GM12872 (cell line): ENCODE results near the gene POLR2E.

Experiments
- TF ChIP-seq, protein P1 (sequence below): IDR thresholded peaks from 3 replicates; pipeline ENCODE4 v1.5.1; 2011; ENCODE audit warnings: low read depth, mild to moderate bottlenecking, low read length, moderate library complexity; ENCODE audit not compliant: insufficient read depth

Gene POLR2E

GRCh38 chr19:1136621-1137317, 41.6 kb upstream of the POLR2E start:
- TF ChIP-seq, protein P1, sequence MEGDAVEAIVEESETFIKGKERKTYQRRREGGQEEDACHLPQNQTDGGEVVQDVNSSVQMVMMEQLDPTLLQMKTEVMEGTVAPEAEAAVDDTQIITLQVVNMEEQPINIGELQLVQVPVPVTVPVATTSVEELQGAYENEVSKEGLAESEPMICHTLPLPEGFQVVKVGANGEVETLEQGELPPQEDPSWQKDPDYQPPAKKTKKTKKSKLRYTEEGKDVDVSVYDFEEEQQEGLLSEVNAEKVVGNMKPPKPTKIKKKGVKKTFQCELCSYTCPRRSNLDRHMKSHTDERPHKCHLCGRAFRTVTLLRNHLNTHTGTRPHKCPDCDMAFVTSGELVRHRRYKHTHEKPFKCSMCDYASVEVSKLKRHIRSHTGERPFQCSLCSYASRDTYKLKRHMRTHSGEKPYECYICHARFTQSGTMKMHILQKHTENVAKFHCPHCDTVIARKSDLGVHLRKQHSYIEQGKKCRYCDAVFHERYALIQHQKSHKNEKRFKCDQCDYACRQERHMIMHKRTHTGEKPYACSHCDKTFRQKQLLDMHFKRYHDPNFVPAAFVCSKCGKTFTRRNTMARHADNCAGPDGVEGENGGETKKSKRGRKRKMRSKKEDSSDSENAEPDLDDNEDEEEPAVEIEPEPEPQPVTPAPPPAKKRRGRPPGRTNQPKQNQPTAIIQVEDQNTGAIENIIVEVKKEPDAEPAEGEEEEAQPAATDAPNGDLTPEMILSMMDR = no peak

DNA sequence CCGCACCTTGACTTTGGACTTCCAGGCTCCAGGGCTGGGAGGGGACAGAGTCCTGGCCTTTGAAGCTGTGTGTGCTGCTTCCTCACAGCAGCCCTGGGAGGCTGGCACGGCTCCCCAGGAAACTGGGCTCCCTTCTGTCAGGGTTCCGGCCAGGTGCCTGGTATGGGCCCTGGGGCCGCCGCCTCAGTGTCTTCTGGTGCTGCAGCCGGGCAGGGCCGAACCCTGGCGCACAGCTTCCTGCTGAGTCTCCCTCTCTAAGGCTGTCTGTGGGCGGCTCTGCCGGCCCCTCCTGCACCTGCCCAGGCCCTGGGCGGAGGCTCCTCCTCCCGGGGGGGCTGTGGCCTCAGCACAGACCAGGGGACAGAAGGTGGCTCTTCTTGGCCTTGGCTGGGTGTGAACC, 41.0 kb upstream of the POLR2E start:
- TF ChIP-seq, protein P1 = no peak

GRCh38 chr19:1135454-1135853, 40.3 kb upstream of the POLR2E start:
- TF ChIP-seq, protein P1 = no peak

- TF ChIP-seq, protein P1 = no peak
Measured at GRCh38 chr19:1134431-1134830, 39.3 kb upstream of the POLR2E start.

- TF ChIP-seq, protein P1 = no peak
Measured at GRCh38 chr19:1133471-1133929, 38.3 kb upstream of the POLR2E start.

DNA sequence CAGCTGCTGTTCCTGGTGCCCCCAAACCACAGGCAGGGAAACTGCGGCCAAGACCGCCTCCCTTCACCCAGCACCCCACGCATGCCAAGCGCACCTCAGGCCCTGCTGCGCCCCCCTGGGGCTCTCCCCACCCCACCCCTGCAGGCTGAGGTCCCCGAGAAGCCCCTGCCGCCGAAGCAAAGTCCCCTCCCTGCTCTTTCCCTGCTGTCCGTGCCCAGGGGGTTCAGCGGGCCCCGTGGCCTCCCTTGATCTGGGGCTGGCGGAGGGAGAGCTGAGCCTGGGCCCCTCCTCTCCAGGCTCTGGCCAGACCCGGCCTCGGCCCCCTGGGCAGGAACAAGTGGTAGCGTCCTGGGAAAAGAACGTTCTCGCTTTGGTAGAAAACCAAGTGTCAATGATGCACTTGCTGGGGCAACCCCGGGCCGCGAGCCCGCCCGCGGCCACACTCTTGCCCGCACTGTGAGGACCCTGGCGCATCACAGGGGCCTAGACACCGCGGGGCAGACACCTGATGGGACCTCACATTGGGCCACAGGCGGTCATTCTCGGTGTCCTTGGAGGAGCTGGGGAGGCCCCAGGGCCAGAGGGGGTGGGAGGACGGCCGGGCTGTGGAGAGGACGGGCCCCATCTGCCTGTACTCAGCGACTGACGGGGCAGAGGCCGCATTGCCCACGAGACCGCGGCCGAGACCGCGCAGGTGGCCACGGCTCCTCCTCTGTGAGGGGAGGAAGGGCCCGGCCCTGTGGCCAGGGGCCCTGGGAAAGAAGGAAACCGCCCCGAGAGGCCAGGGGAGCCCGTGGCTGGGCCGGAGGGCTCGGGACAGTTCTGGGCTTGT, 37.6 kb upstream of the POLR2E start:
- TF ChIP-seq, protein P1 = no peak

DNA sequence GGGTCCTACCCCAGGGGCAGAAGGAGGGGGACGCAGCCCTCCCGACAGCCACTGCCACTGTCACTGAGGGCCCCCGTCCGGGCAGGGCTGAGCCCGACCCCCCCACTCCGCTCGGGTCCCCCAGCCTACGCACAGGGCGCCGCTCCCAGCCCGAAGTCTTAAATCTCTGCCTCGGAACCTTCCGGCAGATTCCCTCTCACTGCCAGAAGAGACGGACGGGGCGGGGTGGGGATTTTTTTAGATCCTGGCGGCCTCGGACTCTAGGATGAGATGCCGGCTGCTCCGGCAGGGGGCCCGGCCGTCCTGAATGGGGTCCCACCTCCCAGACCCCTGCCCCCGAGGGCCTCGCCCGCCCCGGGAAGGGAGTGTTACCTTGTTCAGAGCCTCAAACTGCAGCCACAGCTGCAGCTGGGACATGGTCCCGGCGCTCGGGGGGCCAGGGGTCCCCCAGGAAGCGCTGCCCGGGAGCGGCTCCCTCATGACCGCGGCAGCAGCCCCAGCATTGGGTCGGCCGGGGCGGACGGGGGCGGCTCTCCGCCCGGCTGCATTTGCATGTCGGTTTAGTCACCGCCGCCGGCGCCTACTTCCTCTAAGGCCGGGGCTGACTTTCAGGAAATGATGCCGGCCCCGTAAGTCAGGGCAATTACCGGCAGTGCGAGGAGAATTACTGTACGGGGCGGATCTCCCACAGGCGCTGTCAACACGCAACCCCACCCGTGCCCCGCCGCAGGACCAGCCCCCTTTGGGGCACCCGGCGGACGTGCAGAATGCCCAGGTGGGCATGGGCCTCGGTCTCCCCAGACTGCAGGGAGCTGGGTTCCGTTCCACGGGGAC, 36.8 kb upstream of the POLR2E start:
- TF ChIP-seq, protein P1 = 0 out of 3 replicates have a peak, but pooled peaks have one; percentile 5
